Measurements from ENCODE around the gene GPBP1. TPM values are rescaled to one million over a fixed set of nuclear protein-coding genes. Genes with fewer than 3 reads are reported as not detected.

Gene GPBP1
- total RNA-seq, 1 experiment from 2014 or later: 112 TPM

DNA sequence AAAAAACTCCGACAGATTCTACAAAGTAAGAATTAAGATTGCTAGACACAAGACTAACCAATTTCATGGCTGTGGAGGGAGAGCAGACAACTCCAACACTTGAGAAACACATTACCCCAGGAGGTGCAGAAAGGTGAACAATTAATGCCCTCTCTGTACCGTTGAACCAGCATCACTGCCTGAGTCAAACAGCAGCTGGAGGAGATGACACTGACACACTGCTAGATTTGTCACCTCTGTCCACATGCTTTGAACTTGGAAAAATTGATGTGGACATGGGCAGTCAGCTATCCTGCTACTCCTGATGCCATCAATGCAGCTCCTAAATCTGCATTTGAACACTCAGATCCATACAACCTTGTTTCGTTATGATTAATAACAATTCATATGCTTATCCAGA is 51.7 kb downstream of the GPBP1 start:
- H3K79me2 ChIP-seq (ENCODE audit: insufficient read depth, low read length): peaks cover 17% of the 10 kb centered on the region; the same call in 1 of the 2 replicates
- H3K27ac ChIP-seq (ENCODE audit: insufficient read length, low read depth, low read length): no peak overlapping the region
- H3K79me1 ChIP-seq (ENCODE audit: insufficient read depth, low read depth, low read length, poor library complexity, severe bottlenecking): peaks cover 12% of the 10 kb centered on the region
- H3K4me2 ChIP-seq (ENCODE audit: insufficient read depth, insufficient read length, low read length): no peak overlapping the region
- no peak overlapping the region for H3K14ac ChIP-seq (ENCODE audit: insufficient read depth, low read length)
- no peak overlapping the region for H4K5ac ChIP-seq (ENCODE audit: insufficient read length, low read depth, low read length)
- no peak overlapping the region for H2BK12ac ChIP-seq (ENCODE audit: insufficient read length, low read depth, low read length)
- DNase-seq: no peak
- no peak overlapping the region for H3K56ac ChIP-seq (ENCODE audit: insufficient read length, low read depth, low read length)
- no peak overlapping the region for H3K27ac Mint-ChIP-seq
- H3K27me3 Mint-ChIP-seq (ENCODE audit: low read depth): no peaks in the 10 kb centered on the region
- H2BK5ac ChIP-seq (ENCODE audit: insufficient read length, low read length): no peak overlapping the region
- H2AFZ ChIP-seq (ENCODE audit: low read length): no peak overlapping the region
- H3K4me3 Mint-ChIP-seq: no peak overlapping the region
- no peaks in the 10 kb centered on the region for H3K9me3 ChIP-seq (ENCODE audit: control insufficient read depth, low read depth, low read length)
- H2BK15ac ChIP-seq (ENCODE audit: low read depth, low read length): no peak overlapping the region
- H4K8ac ChIP-seq (replicated peaks; ENCODE audit: insufficient read length, low read depth, low read length): no peak overlapping the region
- no CpG with 5 or more reads among the region's 3 CpGs for WGBS (ENCODE audit: extremely low coverage, insufficient read length, low lambda C conversion rate)
- H3K4me1 ChIP-seq (ENCODE audit: insufficient read depth, low read length): no peaks in the 10 kb centered on the region
- TF ChIP-seq, protein P1, sequence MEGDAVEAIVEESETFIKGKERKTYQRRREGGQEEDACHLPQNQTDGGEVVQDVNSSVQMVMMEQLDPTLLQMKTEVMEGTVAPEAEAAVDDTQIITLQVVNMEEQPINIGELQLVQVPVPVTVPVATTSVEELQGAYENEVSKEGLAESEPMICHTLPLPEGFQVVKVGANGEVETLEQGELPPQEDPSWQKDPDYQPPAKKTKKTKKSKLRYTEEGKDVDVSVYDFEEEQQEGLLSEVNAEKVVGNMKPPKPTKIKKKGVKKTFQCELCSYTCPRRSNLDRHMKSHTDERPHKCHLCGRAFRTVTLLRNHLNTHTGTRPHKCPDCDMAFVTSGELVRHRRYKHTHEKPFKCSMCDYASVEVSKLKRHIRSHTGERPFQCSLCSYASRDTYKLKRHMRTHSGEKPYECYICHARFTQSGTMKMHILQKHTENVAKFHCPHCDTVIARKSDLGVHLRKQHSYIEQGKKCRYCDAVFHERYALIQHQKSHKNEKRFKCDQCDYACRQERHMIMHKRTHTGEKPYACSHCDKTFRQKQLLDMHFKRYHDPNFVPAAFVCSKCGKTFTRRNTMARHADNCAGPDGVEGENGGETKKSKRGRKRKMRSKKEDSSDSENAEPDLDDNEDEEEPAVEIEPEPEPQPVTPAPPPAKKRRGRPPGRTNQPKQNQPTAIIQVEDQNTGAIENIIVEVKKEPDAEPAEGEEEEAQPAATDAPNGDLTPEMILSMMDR (conservative IDR thresholded peaks at IDR 0.05): no peak
- peaks cover 16 to 36% (median 34%) of the 10 kb centered on the region in 3 experiments for H3K36me3 Mint-ChIP-seq (ENCODE audit: insufficient read depth in 1 of 3, low read depth in 3 of 3)
- H4K20me1 ChIP-seq (ENCODE audit: control insufficient read depth, insufficient read depth, insufficient read length): no peaks in the 10 kb centered on the region
- no peaks in the 10 kb centered on the region for H3K23me2 ChIP-seq (ENCODE audit: insufficient read length, low read depth, low read length, poor library complexity, severe bottlenecking)
- H3K23ac ChIP-seq (ENCODE audit: insufficient read length, low read depth, low read length): no peak overlapping the region
- no peak overlapping the region for H2AK5ac ChIP-seq (ENCODE audit: insufficient read length, low read length)
- no peak overlapping the region for H2BK20ac ChIP-seq (ENCODE audit: low read depth, low read length, poor library complexity, severe bottlenecking)
- H3K4ac ChIP-seq (ENCODE audit: low read depth, low read length): no peak overlapping the region
- no peak overlapping the region for H3K18ac ChIP-seq (ENCODE audit: insufficient read length, low read depth, low read length)
- H3K27me3 ChIP-seq (ENCODE audit: insufficient read depth, low read length): no peaks in the 10 kb centered on the region
- no peak overlapping the region for H2BK120ac ChIP-seq (ENCODE audit: low read depth, low read length, poor library complexity, severe bottlenecking)
- H4K91ac ChIP-seq (ENCODE audit: insufficient read length, low read depth, low read length): no peak overlapping the region
- H3K4me1 Mint-ChIP-seq: peaks cover 3 to 9% of the 10 kb centered on the region in 2 experiments; a peak in 2 of 4 replicates
- H3K9ac ChIP-seq (ENCODE audit: extremely low read depth, insufficient read length, low read length): no peak overlapping the region
- H3T11ph ChIP-seq (ENCODE audit: low read length): no peak overlapping the region
- no peaks in the 10 kb centered on the region; a peak in 1 of 5 replicates for H3K9me3 Mint-ChIP-seq
